HepG2 (cell line): ENCODE measurements around the gene PGAP3. TPM values are rescaled to one million over a fixed set of nuclear protein-coding genes. Genes with fewer than 3 reads are reported as not detected.

ENCODE experiments used
- DBP ChIP-seq: sonication (generic); formaldehyde crosslinking; IDR thresholded peaks from 2 replicates; pipeline ENCODE4 v1.4.0; 2020; ENCODE audit warnings: missing genetic modification reagents; ENCODE audit errors: not compliant biosample characterization
- EEA1 ChIP-seq: sonication (generic); formaldehyde crosslinking; IDR thresholded peaks from 2 replicates; pipeline ENCODE4 v1.5.1; 2020; ENCODE audit warnings: mild to moderate bottlenecking, missing genetic modification reagents, borderline replicate concordance
- HHEX ChIP-seq: IDR thresholded peaks from 2 replicates; pipeline ENCODE4 v1.6.1; 2016; ENCODE audit warnings: control low read depth
- IRF2 ChIP-seq: IDR thresholded peaks from 2 replicates; pipeline ENCODE4 v1.6.1; 2018; ENCODE audit warnings: missing genetic modification reagents, missing compliant biosample characterization
- PCBP1 ChIP-seq: fragments of 200-400 bp; formaldehyde crosslinking; IDR thresholded peaks from 2 replicates; pipeline ENCODE4 v1.6.1; 2017; ENCODE audit warnings: mild to moderate bottlenecking, low read depth, low read length, borderline replicate concordance
- RARA ChIP-seq: IDR thresholded peaks from 2 replicates; pipeline ENCODE4 v1.6.1; 2016; ENCODE audit warnings: missing genetic modification reagents, missing compliant biosample characterization
- XBP1 ChIP-seq: sonication (generic); formaldehyde crosslinking; IDR thresholded peaks from 2 replicates; pipeline ENCODE4 v1.5.0; 2020; ENCODE audit warnings: missing genetic modification reagents
- ZNF101 ChIP-seq: sonication (generic); formaldehyde crosslinking; IDR thresholded peaks from 2 replicates; pipeline ENCODE4 v1.4.0; 2020; ENCODE audit warnings: mild to moderate bottlenecking, low read depth, missing genetic modification reagents, borderline replicate concordance
- ZNF235 ChIP-seq: sonication (generic); formaldehyde crosslinking; IDR thresholded peaks from 2 replicates; pipeline ENCODE4 v1.8.1; 2023; ENCODE audit warnings: mild to moderate bottlenecking, missing genetic modification reagents, borderline replicate concordance
- ZNF570 ChIP-seq: sonication (generic); formaldehyde crosslinking; IDR thresholded peaks from 2 replicates; pipeline ENCODE4 v1.4.0; 2020; ENCODE audit warnings: mild to moderate bottlenecking, missing genetic modification reagents, borderline replicate concordance
- ZNF607 ChIP-seq: sonication (generic); formaldehyde crosslinking; IDR thresholded peaks from 2 replicates; pipeline ENCODE4 v1.5.1; 2020; ENCODE audit warnings: missing genetic modification reagents, mild to moderate bottlenecking, borderline replicate concordance
- ZSCAN21 ChIP-seq: sonication (generic); formaldehyde crosslinking; IDR thresholded peaks from 2 replicates; pipeline ENCODE4 v1.8.0; 2022; ENCODE audit warnings: mild to moderate bottlenecking, missing genetic modification reagents, moderate library complexity, borderline replicate concordance
- polyA plus RNA-seq, 8 experiments: library from polyadenylated mRNA; depleted of rRNA in 3 of 8; stranded (reverse) in 7 of 8; unstranded in 1 of 8; fragments of >200 nt; fragmentation: Illumina TruSeq in 4 of 8; extraction: Trizol in 4 of 8; gene quantifications; 2 replicates each; pipeline versions ENCODE4 v1.2.1 to v1.2.3, GENCODE V29; 2011 to 2016; ENCODE audit warnings: low read depth in 4 of 8, missing spikeins in 1 of 8, mixed read lengths in 1 of 8; ENCODE audit not compliant: insufficient read depth in 1 of 8
- total RNA-seq, 5 experiments: library from RNA; depleted of rRNA; stranded (reverse); fragments of >200 nt; fragmentation: Illumina TruSeq; extraction: Trizol; gene quantifications; 2 replicates each; pipeline ENCODE4 v1.2.3, GENCODE V29; 2016; ENCODE audit warnings: low read depth in 1 of 5
- TF ChIP-seq, protein P1 (sequence below): sonication (generic); formaldehyde crosslinking; IDR thresholded peaks from 2 replicates; pipeline ENCODE4 v1.4.0; 2020; ENCODE audit warnings: low read depth, missing genetic modification reagents
- TF ChIP-seq, protein P2 (sequence below): sonication (generic); formaldehyde crosslinking; IDR thresholded peaks from 2 replicates; pipeline ENCODE4 v1.5.0; 2020; ENCODE audit warnings: missing genetic modification reagents, mild to moderate bottlenecking, borderline replicate concordance

The PGAP3 gene
- total and polyA plus RNA-seq, 2 of the 13 experiments (the other 11 are each of a cell fraction or from before 2014, with no cell fraction given): 11.9 to 14.6 TPM

- TF ChIP-seq, protein P1, sequence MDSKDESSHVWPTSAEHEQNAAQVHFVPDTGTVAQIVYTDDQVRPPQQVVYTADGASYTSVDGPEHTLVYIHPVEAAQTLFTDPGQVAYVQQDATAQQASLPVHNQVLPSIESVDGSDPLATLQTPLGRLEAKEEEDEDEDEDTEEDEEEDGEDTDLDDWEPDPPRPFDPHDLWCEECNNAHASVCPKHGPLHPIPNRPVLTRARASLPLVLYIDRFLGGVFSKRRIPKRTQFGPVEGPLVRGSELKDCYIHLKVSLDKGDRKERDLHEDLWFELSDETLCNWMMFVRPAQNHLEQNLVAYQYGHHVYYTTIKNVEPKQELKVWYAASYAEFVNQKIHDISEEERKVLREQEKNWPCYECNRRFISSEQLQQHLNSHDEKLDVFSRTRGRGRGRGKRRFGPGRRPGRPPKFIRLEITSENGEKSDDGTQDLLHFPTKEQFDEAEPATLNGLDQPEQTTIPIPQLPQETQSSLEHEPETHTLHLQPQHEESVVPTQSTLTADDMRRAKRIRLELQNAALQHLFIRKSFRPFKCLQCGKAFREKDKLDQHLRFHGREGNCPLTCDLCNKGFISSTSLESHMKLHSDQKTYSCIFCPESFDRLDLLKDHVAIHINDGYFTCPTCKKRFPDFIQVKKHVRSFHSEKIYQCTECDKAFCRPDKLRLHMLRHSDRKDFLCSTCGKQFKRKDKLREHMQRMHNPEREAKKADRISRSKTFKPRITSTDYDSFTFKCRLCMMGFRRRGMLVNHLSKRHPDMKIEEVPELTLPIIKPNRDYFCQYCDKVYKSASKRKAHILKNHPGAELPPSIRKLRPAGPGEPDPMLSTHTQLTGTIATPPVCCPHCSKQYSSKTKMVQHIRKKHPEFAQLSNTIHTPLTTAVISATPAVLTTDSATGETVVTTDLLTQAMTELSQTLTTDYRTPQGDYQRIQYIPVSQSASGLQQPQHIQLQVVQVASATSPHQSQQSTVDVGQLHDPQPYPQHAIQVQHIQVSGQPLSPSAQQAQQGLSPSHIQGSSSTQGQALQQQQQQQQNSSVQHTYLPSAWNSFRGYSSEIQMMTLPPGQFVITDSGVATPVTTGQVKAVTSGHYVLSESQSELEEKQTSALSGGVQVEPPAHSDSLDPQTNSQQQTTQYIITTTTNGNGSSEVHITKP (CRISPR knock-in tag): no peak
- TF ChIP-seq IRF2 (CRISPR knock-in tag) (peak; percentile 53; the same call in 1 of the 2 replicates), PCBP1 (no peak), EEA1 (CRISPR knock-in tag) (no peak), ZNF101 (no peak), DBP (CRISPR knock-in tag) (no peak), RARA (CRISPR knock-in tag) (peak; percentile 52), XBP1 (no peak), ZNF607 (no peak), ZNF570 (CRISPR knock-in tag) (no peak), ZNF235 (no peak), HHEX (CRISPR knock-in tag) (no peak), ZSCAN21 (CRISPR knock-in tag) (no peak)
- TF ChIP-seq, protein P2, sequence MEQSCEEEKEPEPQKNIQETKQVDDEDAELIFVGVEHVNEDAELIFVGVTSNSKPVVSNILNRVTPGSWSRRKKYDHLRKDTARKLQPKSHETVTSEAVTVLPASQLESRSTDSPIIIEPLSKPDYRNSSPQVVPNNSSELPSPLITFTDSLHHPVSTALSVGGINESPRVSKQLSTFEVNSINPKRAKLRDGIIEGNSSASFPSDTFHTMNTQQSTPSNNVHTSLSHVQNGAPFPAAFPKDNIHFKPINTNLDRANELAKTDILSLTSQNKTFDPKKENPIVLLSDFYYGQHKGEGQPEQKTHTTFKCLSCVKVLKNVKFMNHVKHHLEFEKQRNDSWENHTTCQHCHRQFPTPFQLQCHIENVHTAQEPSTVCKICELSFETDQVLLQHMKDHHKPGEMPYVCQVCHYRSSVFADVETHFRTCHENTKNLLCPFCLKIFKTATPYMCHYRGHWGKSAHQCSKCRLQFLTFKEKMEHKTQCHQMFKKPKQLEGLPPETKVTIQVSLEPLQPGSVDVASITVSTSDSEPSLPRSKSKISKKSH (CRISPR knock-in tag): no peak
Observed at GRCh38 chr17:39687101-39687545, 734 bp downstream of the PGAP3 start (continued).
